Spleen (tissue), 7 donors: Measurements from ENCODE around the gene EFNA5.

Experiments
- POLR2A ChIP-seq, 3 donors: fragments of 450-650 bp; IDR thresholded peaks; one replicate each; pipeline ENCODE4 v1.5.1; 2017; ENCODE audit warnings: antibody characterized with exemption in 3 of 3, mild to moderate bottlenecking in 1 of 3
- POLR2AphosphoS5 ChIP-seq, 3 donors: sonication (generic); formaldehyde crosslinking; IDR thresholded peaks; one replicate each; pipeline ENCODE4 v1.5.1; 2017; ENCODE audit warnings: antibody characterized with exemption in 3 of 3
- TF ChIP-seq, protein P1 (sequence below), 11 experiments: fragments of 200-600 bp in 7 of 11; fragments of 450-650 bp in 4 of 11; sonication (generic) in 4 of 11; IDR thresholded peaks in 8 of 11; conservative IDR thresholded peaks in 3 of 11; 1 replicate in 7 of 11; 2 replicates in 4 of 11; pipeline versions ENCODE4 v1.4.0 to v1.8.0; 2016 to 2021; ENCODE audit warnings: antibody characterized with exemption in 11 of 11, inconsistent platforms in 4 of 11, mild to moderate bottlenecking in 1 of 11
- donor health status: DM: no; HTN: no; CAD: no; lungs with moderate emphysema.
- donor health status: DM: no; HTN: no; CAD: no.
- donor health status: DM: no; HTN: no; CAD: no.

- TF ChIP-seq, protein P1, sequence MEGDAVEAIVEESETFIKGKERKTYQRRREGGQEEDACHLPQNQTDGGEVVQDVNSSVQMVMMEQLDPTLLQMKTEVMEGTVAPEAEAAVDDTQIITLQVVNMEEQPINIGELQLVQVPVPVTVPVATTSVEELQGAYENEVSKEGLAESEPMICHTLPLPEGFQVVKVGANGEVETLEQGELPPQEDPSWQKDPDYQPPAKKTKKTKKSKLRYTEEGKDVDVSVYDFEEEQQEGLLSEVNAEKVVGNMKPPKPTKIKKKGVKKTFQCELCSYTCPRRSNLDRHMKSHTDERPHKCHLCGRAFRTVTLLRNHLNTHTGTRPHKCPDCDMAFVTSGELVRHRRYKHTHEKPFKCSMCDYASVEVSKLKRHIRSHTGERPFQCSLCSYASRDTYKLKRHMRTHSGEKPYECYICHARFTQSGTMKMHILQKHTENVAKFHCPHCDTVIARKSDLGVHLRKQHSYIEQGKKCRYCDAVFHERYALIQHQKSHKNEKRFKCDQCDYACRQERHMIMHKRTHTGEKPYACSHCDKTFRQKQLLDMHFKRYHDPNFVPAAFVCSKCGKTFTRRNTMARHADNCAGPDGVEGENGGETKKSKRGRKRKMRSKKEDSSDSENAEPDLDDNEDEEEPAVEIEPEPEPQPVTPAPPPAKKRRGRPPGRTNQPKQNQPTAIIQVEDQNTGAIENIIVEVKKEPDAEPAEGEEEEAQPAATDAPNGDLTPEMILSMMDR (IDR thresholded peaks at IDR 0.05 in 8 of 11, conservative IDR thresholded peaks at IDR 0.05 in 3 of 11): no peak
- TF ChIP-seq POLR2A (IDR thresholded peaks at IDR 0.05) (no peak), POLR2AphosphoS5 (IDR thresholded peaks at IDR 0.05) (no peak)
Measured at GRCh38 chr5:107687937-107688336, 17.2 kb upstream of the EFNA5 start.
